LNCAP (cell line): Measurements from ENCODE around the gene PDGFA.

Experiments
- CTCF ChIP-seq: fragments of 450-650 bp; IDR thresholded peaks from 2 replicates; pipeline ENCODE4 v1.5.1; 2017; ENCODE audit warnings: mild to moderate bottlenecking

PDGFA gene

GRCh38 chr7:494259-494687, 25.4 kb downstream of the PDGFA start:
- no peak for TF ChIP-seq CTCF

DNA sequence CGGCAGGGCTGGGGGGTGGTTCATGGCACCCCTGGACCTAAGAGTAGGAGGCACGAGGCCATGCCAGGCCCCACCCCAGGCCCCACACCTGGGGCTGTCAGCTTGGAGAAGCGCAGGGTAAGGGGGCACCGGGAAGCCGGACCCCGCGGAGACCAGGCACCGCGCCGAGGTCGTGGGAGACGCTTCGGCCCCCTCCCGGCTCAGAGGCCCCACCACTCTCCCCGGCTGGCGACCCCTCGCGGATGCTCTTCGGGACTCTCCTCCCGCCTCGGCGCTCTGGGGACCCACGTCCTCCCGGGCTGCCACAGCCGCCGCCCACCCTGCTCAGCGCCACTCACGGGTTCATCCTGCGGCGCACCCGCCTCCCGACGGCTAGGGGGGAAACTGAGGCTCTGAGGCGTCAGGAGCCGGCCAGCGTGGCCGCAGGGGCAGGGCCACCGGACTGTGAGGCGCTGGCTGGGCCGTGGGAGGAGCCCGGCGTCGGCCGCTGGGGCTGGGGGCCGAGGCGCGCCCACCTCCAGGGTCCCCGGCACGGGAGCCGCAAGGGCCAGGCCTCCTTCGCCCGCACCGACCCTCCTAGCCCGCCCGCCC, 25.9 kb downstream of the PDGFA start:
- no peak for TF ChIP-seq CTCF

DNA sequence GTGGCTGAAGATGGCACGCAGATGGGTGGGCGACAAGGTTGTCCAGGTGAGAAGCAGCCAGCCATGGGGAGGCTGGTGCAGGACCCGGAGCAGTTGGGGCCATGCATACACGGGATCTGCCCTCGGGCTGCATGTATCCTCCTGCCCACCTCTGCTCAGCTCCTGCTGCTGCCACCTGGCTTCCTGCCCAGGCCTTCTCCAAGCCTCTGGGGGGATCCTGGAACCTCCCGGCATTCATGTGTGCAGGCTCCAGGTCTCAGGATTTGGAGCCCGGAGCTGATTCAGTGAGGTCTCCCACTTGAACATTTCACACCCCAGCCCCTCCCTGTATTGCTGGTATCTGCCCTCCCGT, 27.0 kb downstream of the PDGFA start:
- no peak for TF ChIP-seq CTCF

- no peak for TF ChIP-seq CTCF
Observed at GRCh38 chr7:491958-492713, 27.5 kb downstream of the PDGFA start.

DNA sequence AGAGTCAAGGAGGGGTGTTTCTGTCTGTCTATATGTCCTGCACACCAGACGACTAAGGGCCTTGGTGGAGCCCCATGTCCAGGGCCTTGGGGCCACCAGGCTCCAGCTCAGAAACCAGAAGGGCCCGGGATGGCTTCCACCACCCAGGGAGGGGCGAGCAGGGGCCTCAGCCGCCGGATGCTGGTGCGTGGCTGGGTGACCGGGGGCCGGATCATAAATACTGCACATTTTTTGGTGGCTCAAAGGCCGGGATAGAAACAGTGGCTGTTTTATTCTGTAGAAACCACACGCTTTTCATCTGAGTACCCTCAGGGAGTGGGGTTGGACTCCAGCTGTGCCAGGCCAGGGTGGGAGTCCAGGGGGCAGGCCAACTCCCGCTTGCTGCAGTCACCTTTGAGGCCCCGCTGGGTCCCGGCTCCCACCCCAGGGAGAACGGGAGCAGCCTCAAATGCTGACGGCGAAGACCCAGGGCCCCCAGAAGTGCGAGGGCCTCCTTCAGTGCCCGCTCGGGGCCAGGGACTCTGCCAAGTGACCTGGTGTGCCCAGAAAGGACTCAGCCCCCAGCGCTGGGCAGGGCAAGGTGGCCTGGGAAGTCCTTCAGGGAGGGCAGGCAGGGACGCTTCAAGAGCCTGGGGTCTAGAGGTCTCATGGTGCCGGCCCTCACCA, 28.2 kb downstream of the PDGFA start:
- no peak for TF ChIP-seq CTCF

DNA sequence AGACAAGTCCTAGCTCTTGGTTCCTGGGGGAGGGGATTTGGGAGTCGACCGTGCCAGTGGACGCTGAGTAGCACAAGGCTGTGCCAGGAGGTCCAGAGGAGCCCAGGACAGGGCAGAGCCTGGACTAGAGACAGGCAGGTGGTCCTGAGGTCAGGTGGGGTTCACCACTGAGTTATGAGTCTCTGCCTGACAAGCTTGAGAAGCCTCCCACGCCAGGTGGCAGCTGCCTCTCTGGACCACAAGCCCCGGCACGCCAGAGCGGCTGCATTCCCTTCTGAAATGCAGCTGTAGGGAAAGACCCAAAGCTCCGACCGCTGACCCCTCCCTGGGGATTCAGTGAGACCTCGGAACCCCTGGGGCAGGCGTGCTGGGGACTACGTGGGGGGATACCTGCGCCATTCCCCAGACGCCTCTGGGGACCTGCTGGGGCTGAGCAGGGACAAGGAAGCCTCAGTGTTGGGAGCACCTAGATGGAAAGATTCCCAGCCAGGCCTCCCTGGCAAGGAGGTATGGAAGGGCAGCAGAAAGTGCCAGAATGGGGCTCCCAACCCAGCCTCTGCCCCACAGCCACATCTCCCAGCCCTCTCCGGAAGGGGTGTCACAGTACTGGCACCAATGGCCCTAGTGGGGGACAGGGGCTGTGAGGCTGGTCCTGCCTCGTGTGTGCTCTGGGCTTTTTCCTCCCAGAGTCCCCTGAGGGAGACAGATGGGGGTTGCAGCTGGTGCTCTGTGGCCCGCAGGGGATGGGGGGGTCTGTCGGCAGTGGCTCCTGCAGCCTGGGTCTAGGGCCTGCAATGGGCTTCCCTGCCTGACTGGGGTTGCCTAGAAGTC, 29.0 kb downstream of the PDGFA start:
- TF ChIP-seq CTCF, result no peak

DNA sequence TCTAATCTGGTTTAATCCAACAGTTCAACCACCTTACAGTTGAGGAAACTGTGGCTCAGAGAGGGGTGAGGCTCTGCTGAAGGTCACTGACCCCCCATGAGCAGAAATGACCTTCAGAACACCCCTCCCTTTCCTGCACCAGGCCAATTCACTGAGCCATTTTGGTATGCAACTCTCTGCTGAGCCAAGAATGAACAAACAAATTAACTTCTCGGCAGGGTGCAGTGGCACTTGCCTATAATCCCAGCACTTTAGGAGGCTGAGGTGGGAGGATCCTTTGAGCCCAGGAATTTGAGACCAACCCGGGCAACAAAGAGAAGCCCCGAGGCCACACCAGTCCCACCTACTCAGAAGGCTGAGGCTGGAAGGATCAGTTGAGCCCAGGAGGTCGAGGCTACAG, 29.8 kb downstream of the PDGFA start:
- TF ChIP-seq CTCF, result no peak
